ENCODE measurements around the gene SF3A2. TPM values are rescaled to one million over a fixed set of nuclear protein-coding genes. Genes with fewer than 3 reads are reported as not detected.
A peak's percentile ranks its signal among the peaks of the same experiment; 100 is the strongest.
"Not testable (repeated sequence)": the region's sequence is repeated elsewhere in the genome, so short reads cannot be mapped to it uniquely, and the experiment has no call there.

SF3A2 gene, protein sequence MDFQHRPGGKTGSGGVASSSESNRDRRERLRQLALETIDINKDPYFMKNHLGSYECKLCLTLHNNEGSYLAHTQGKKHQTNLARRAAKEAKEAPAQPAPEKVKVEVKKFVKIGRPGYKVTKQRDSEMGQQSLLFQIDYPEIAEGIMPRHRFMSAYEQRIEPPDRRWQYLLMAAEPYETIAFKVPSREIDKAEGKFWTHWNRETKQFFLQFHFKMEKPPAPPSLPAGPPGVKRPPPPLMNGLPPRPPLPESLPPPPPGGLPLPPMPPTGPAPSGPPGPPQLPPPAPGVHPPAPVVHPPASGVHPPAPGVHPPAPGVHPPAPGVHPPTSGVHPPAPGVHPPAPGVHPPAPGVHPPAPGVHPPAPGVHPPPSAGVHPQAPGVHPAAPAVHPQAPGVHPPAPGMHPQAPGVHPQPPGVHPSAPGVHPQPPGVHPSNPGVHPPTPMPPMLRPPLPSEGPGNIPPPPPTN
- 66.1 TPM for polyA plus RNA-seq (ENCODE audit: insufficient read length)
- long read RNA-seq, donor 1, transcript SF3A2-201 (9 exons, 1,963 nt) = major isoform, 44 of 155 reads
- long read RNA-seq, donor 1, transcript SF3A2-207 (5 exons, 724 nt) = minor isoform, 8 of 155 reads
- long read RNA-seq, donor 1, partial matches to known transcripts = 103 of 155 reads
- long read RNA-seq, donor 1, other reads (novel, unspliced or antisense) = 0 of 155 reads
- long read RNA-seq, donor 2, transcript SF3A2-201 (9 exons, 1,963 nt) = major isoform, 34 of 51 reads
- long read RNA-seq, donor 2, partial matches to known transcripts = 15 of 51 reads
- long read RNA-seq, donor 2, other reads (novel, unspliced or antisense) = 0 of 51 reads
- long read RNA-seq, donor 3, transcript SF3A2-207 (5 exons, 724 nt) = minor isoform, 6 of 43 reads
- long read RNA-seq, donor 3, transcript SF3A2-201 (9 exons, 1,963 nt) = major isoform, 25 of 43 reads
- long read RNA-seq, donor 3, partial matches to known transcripts = 11 of 43 reads
- long read RNA-seq, donor 3, other reads (novel, unspliced or antisense) = 0 of 43 reads
- long read RNA-seq, donor 4, partial matches to known transcripts = 0 of 3 reads
- long read RNA-seq, donor 4, other reads (novel, unspliced or antisense) = 0 of 3 reads
- long read RNA-seq, donor 5, transcript SF3A2-201 (9 exons, 1,963 nt) = major isoform, 39 of 47 reads
- long read RNA-seq, donor 5, partial matches to known transcripts = 5 of 47 reads
- long read RNA-seq, donor 5, other reads (novel, unspliced or antisense) = 0 of 47 reads
- long read RNA-seq, donor 6, transcript SF3A2-201 (9 exons, 1,963 nt) = major isoform, 38 of 54 reads
- long read RNA-seq, donor 6, partial matches to known transcripts = 14 of 54 reads
- long read RNA-seq, donor 6, other reads (novel, unspliced or antisense) = 0 of 54 reads
- long read RNA-seq, donor 7, transcript SF3A2-201 (9 exons, 1,963 nt) = major isoform, 41 of 83 reads
- long read RNA-seq, donor 7, partial matches to known transcripts = 38 of 83 reads
- long read RNA-seq, donor 7, other reads (novel, unspliced or antisense) = 0 of 83 reads
- long read RNA-seq, donor 8, transcript SF3A2-201 (9 exons, 1,963 nt) = major isoform, 17 of 28 reads
- long read RNA-seq, donor 8, partial matches to known transcripts = 9 of 28 reads
- long read RNA-seq, donor 8, other reads (novel, unspliced or antisense) = 0 of 28 reads

DNA sequence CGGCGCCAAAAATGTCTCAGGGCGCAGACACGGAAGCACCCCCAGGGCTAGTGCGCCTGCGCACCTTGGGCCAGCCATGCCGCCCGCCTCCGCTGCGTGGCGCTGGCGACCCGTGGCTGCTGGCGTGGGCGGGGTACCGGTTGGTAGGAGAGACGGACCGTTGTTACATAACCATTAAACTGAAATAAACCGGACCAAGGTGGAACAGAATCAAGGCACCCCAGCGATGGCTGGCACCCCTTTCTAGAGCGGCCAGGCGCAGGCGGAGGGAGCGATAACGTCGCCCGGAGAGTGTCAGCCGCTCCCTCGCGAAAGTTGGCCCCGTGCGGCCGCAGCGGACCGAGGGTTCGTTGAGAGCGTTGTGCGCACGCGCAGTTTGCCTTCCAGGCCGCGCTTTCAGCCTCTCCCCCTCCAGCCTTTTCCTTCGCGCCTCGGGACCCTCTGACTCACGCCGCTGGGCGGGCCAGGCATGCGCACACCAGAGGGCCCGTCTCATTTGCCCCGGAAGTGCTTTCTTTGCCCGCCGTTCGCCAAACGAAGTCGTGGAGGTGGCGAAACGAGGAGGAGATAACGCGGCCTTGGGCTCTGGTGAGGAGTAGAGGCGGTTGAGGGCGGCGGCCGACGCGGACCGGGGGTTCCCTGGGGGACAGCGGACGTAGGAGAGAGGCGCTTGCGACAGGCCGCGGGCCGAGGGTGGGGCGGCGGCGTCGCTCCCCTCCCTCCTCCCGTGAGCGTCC lies at the start of gene SF3A2, which contains the start of gene PLEKHJ1:
TSS of gene SF3A2 (plus strand) at position 511 of the 737 bp plus-strand sequence. CDS start 6,595 bp downstream, outside the sequence.
TSS of gene PLEKHJ1 (minus strand) at position 16 of the 737 bp plus-strand sequence. CDS start 81 bp downstream, outside the sequence.
- peak; percentile 96 for DNase-seq

GRCh38 chr19:2187159-2187558 lies 49.5 kb upstream of the SF3A2 start:
- DNase-seq = no peak

- no peak for DNase-seq
Measured at GRCh38 chr19:2188708-2189385, 47.8 kb upstream of the SF3A2 start.

DNA sequence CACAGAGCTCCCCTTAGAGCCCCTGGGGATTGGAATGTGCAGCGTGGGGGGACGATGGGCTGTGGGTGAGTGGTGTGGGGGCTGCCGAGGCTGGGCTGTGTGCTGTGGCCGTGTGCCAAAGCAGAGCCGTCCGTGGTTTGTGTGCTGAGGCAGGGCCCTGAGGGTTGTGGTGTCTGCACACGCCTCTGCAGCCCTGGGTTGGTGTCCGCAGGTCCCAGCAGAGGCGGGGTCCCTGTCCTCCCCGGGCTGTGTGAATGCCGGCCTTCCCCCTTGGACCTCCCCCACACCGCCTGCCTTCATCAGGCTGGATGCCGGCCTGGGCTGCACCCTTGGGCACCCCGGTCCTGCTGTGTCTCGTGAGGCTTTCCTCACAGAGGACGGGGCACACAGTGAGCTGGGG lies 46.7 kb upstream of the SF3A2 start:
- no peak for DNase-seq

DNA sequence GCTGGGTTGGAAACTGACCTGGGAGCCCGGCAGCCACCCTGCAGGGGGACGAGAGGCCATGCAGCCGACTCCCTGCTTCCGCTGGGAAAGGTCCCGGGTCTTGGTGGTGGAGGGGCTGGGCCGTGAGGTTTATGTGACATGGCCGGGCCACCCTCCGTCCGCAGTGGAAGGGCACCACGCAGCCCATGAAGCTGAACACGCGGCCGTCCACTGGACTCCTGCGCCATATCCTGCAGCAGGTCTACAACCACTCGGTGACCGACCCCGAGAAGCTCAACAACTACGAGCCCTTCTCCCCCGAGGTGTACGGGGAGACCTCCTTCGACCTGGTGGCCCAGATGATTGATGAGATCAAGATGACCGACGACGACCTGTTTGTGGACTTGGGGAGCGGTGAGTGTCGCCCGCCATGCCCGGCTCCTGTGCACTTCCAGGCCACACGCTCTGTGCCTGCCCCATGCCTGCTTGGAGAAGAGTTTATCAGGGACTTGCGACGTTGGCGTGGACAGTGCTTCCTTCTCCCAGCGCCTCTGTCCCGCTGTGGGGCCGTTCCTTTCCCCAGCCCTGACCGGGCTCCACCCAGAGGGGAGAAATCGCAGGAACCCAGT lies 45.7 kb upstream of the SF3A2 start:
- DNase-seq = no peak

DNA sequence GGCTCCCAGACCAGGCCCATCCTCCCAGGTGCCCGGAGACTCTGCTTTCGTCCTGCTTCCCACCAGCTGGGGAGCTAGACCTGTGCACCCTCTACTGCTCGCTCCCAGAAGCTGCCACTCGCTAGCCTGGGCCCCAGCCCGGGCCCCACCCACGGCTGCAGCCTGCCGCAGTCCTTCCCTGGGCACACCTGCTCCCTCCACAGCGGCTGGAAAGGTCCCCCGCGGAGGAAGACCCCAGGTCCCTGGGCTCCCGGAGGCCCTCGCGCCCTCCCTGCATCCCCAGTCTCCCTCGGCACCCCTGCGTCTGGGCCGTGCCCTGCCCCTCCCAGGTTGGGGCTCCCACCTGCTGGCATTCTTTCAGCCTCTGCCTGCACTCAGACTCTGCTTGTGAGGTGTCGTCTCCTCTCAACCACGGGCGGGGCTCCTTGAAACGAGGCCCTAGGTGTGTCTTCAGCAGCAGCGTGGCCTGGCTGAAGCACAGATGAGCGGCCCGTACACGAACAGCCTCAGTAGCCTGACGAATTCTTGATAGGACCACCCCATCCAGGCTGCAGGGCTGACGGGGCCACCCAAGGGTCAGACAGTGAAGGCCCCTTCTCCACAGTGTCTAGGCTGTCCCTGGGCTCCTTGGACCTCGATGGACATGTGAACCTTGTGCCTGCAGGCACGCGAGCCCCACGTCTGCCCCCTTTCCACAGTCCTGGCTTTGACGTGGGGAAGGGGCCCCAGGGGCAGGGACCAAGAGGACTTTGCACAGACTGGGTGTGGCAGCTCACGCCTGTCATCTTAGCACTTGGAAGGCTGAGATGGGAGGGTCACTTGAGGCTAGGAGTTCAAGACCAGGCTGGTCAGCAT lies 44.9 kb upstream of the SF3A2 start:
- no peak for DNase-seq

DNA sequence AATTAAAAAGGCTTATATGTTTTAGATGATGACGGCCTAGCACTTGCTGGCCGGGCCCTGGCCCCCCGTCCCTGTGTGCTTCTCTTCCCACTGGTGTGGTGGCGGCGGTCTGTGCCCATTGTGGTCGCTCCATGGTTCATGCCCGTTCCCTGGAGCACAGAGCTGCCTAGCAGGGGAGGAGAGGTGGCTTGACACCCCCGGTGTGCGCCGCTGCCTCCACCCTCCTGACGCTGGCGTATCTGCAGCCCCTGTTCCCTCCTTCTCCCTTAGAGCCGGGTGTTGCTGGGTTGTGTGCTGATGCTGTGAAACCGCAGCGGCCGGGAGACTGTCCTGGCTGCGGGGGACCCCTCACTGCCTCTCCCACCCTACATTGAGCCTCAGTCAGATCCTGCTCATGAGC lies 43.8 kb upstream of the SF3A2 start:
- no peak for DNase-seq

GRCh38 chr19:2193807-2194206 lies 42.8 kb upstream of the SF3A2 start:
- DNase-seq = no peak

GRCh38 chr19:2194513-2195078 lies 42.0 kb upstream of the SF3A2 start:
- no peak for DNase-seq

GRCh38 chr19:2195361-2195760 lies 41.3 kb upstream of the SF3A2 start:
- DNase-seq = no peak

DNA sequence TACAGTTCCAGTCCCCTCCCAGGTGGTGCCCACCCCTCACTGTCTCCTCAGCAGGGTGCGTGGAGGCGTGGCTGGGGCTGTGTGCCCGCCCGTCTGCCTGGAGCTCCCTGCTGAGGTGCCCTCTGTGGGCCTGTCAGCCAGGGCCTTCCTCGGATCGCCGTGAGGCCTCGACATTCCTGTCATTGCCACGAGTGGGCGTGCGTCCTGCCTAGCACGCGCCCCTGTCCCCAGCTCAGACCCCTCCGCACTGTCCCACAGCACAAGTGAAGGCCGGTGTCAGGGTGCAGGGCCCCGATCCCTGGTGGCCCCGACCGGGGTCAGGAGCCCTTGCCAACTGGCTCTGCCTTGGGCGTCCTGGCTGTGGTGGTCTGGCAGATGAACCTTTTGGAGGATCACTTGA lies 40.7 kb upstream of the SF3A2 start:
- DNase-seq = no peak

DNA sequence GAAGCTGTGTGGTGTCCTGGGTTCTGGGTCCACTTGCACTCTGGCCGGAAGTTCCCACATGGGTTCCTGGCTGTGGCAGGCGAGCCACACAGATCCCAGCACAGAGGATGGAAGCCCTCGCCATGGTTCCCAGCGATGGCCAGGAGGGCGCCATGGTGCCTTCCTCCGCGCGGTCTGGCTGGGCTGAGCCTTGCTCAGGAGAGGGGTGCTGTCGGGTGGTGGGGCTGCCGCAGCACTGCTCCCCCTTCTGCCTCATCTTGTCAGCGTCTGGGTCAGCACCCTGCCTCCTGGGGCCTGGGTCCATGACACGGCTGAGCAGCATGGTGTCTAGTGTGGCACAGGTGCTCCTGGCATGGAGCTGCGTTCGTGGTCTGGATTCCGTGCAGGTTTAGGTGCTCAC lies 39.4 kb upstream of the SF3A2 start:
- no peak for DNase-seq

- no peak for DNase-seq
Measured at GRCh38 chr19:2198317-2198716, 38.3 kb upstream of the SF3A2 start.

GRCh38 chr19:2199215-2199614 lies 37.4 kb upstream of the SF3A2 start:
- no peak for DNase-seq

- no peak for DNase-seq
Measured at GRCh38 chr19:2199861-2200623, 36.6 kb upstream of the SF3A2 start.

- DNase-seq = not testable (repeated sequence)
Measured at GRCh38 chr19:2200624-2201294, 35.9 kb upstream of the SF3A2 start.
